Measurements from ENCODE around the gene RBPJ. TPM values are rescaled to one million over a fixed set of nuclear protein-coding genes. Genes with fewer than 3 reads are reported as not detected.

RBPJ gene
- total RNA-seq, 1 experiment from 2014 or later, result 59.8 TPM

DNA sequence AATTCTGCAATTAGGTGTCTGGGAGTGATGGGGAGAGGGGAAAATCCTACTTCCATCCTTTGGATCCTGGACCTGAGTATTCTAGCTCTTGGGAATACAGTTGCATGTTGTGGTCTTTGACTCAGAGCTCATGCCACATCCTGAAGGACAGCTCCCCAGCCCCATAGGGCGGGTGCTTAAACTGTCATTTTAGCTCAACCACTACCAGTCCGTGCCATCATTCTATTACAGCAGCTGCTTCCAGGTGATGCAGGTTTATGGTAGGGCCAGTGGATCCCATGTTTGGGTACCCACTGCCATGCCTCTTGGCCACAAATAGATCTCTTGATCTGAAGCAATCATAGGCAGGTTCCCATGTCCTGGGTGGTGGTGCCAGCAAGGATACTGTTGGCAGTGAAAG lies 134.8 kb downstream of the RBPJ start:
- intact Hi-C loops (cut with micrococcal nuclease; ENCODE audit: unreplicated experiment), result no loop called here
- H3K27ac ChIP-seq (ENCODE audit: low read depth, low read length, poor library complexity, severe bottlenecking), result no peak overlapping the region
- peaks cover 9% of the 10 kb centered on the region for H3K4me1 ChIP-seq (ENCODE audit: insufficient read depth, low read length, poor library complexity, severe bottlenecking)
- H3K9me3 ChIP-seq (ENCODE audit: low read depth, low read length, poor library complexity, severe bottlenecking), result no peaks in the 10 kb centered on the region
- CTCF ChIA-PET, result no interaction called here
- H3K27me3 ChIP-seq (replicated peaks; ENCODE audit: insufficient read depth, low read depth, low read length, poor library complexity), result no peaks in the 10 kb centered on the region
- no TSS peak for BruUV-seq (replicated peaks)
- DNase-seq (ENCODE audit: low spot score), result no peak
- no peaks in the 10 kb centered on the region for H3K36me3 ChIP-seq (ENCODE audit: insufficient read depth, low read length, poor library complexity, severe bottlenecking)
- POLR2A ChIA-PET (ENCODE audit: low non-redundant PET), result no interaction called here
- no peak overlapping the region for H3K4me3 ChIP-seq (ENCODE audit: low read depth, low read length, poor library complexity, severe bottlenecking)
- no peak for TF ChIP-seq EZH2 (IDR thresholded peaks at IDR 0.05; ENCODE audit: borderline replicate concordance, low read depth, low read length, poor library complexity, severe bottlenecking)
- TF ChIP-seq, protein P1, sequence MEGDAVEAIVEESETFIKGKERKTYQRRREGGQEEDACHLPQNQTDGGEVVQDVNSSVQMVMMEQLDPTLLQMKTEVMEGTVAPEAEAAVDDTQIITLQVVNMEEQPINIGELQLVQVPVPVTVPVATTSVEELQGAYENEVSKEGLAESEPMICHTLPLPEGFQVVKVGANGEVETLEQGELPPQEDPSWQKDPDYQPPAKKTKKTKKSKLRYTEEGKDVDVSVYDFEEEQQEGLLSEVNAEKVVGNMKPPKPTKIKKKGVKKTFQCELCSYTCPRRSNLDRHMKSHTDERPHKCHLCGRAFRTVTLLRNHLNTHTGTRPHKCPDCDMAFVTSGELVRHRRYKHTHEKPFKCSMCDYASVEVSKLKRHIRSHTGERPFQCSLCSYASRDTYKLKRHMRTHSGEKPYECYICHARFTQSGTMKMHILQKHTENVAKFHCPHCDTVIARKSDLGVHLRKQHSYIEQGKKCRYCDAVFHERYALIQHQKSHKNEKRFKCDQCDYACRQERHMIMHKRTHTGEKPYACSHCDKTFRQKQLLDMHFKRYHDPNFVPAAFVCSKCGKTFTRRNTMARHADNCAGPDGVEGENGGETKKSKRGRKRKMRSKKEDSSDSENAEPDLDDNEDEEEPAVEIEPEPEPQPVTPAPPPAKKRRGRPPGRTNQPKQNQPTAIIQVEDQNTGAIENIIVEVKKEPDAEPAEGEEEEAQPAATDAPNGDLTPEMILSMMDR (conservative IDR thresholded peaks at IDR 0.05; ENCODE audit: low read depth, low read length), result no peak

DNA sequence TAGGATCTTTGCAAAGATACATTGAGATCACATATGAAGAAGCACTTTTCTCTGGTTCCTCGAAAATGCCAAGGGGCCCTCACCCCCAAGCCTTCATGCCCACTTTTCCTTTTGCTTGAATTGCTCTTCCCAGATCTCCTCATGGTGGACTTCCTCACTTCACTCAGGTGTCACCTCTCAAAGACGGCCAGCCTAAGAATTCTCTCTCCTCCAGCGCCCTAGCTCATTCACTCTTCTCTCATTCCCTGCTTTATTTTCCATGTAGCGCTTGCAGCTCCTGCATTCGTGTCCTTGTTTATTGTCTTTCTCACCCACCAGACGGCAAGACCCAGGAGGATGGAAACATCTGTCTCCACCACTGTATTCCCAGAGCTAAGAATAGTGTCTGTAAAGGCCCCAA lies 136.6 kb downstream of the RBPJ start:
- peaks cover 8% of the 10 kb centered on the region for H3K4me1 ChIP-seq (ENCODE audit: insufficient read depth, low read length, poor library complexity, severe bottlenecking)
- POLR2A ChIA-PET (ENCODE audit: low non-redundant PET), result no interaction called here
- DNase-seq (ENCODE audit: low spot score), result no peak
- no peak for TF ChIP-seq EZH2 (IDR thresholded peaks at IDR 0.05; ENCODE audit: borderline replicate concordance, low read depth, low read length, poor library complexity, severe bottlenecking)
- TF ChIP-seq, protein P1 (conservative IDR thresholded peaks at IDR 0.05; ENCODE audit: low read depth, low read length), result no peak
- intact Hi-C loops (cut with micrococcal nuclease; ENCODE audit: unreplicated experiment), result no loop called here
- no peaks in the 10 kb centered on the region for H3K27me3 ChIP-seq (replicated peaks; ENCODE audit: insufficient read depth, low read depth, low read length, poor library complexity)
- no peaks in the 10 kb centered on the region for H3K9me3 ChIP-seq (ENCODE audit: low read depth, low read length, poor library complexity, severe bottlenecking)
- no peaks in the 10 kb centered on the region for H3K36me3 ChIP-seq (ENCODE audit: insufficient read depth, low read length, poor library complexity, severe bottlenecking)
- no TSS peak for BruUV-seq (replicated peaks)
- H3K27ac ChIP-seq (ENCODE audit: low read depth, low read length, poor library complexity, severe bottlenecking), result no peak overlapping the region
- CTCF ChIA-PET, result no interaction called here
- no peak overlapping the region for H3K4me3 ChIP-seq (ENCODE audit: low read depth, low read length, poor library complexity, severe bottlenecking)

DNA sequence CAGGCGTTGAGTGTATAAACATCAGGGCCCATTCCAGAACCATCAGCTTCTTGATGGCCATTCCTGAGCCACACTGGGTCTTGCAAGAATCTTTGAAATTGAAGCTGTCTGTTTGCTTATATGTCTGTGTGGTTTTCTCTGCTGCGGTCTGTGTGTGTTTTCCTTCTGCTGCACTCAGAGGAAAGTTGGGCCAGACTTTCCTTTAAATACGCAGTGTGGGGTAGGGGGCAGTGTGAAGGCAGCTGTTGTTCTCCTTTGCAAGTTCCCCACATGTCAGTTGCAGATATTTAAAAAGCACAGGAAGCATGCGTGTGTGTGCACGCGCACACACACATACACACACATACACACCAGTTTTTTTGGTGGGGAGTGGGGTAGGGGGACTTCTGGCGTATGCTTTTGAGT lies 137.3 kb downstream of the RBPJ start:
- intact Hi-C loops (cut with micrococcal nuclease; ENCODE audit: unreplicated experiment), result loop anchor here (2.0 kb wide), 1 partner anchor 553 kb away; no protein-coding TSS in a partner anchor
- BruUV-seq (replicated peaks), result no TSS peak
- Histone ChIP-seq H3K36me3 (ENCODE audit: insufficient read depth, low read length, poor library complexity, severe bottlenecking) (no peaks in the 10 kb centered on the region), H3K27me3 (replicated peaks; ENCODE audit: insufficient read depth, low read depth, low read length, poor library complexity) (no peaks in the 10 kb centered on the region), H3K9me3 (ENCODE audit: low read depth, low read length, poor library complexity, severe bottlenecking) (no peaks in the 10 kb centered on the region), H3K27ac (ENCODE audit: low read depth, low read length, poor library complexity, severe bottlenecking) (no peak overlapping the region), H3K4me1 (ENCODE audit: insufficient read depth, low read length, poor library complexity, severe bottlenecking) (peaks cover under 1% of the 10 kb centered on the region), H3K4me3 (ENCODE audit: low read depth, low read length, poor library complexity, severe bottlenecking) (no peak overlapping the region)
- TF ChIP-seq EZH2 (IDR thresholded peaks at IDR 0.05; ENCODE audit: borderline replicate concordance, low read depth, low read length, poor library complexity, severe bottlenecking), result no peak
- TF ChIP-seq, protein P1 (conservative IDR thresholded peaks at IDR 0.05; ENCODE audit: low read depth, low read length), result no peak
- CTCF ChIA-PET, result interaction anchor here (0.6 to 0.7 kb wide), 2 partner anchors 11 to 535 kb away, joined by 3 read pairs; no protein-coding TSS in a partner anchor
- POLR2A ChIA-PET (ENCODE audit: low non-redundant PET), result interaction anchor here (0.6 kb wide), 1 partner anchor 35 kb away, joined by 5 read pairs; no protein-coding TSS in a partner anchor
- DNase-seq (ENCODE audit: low spot score), result no peak
